Measurements from ENCODE around the gene GFAP. TPM values are rescaled to one million over a fixed set of nuclear protein-coding genes. Genes with fewer than 3 reads are reported as not detected.

The GFAP gene
- polyA plus RNA-seq, 3 donors = 0.03 to 0.33 (median 0.18) TPM

DNA sequence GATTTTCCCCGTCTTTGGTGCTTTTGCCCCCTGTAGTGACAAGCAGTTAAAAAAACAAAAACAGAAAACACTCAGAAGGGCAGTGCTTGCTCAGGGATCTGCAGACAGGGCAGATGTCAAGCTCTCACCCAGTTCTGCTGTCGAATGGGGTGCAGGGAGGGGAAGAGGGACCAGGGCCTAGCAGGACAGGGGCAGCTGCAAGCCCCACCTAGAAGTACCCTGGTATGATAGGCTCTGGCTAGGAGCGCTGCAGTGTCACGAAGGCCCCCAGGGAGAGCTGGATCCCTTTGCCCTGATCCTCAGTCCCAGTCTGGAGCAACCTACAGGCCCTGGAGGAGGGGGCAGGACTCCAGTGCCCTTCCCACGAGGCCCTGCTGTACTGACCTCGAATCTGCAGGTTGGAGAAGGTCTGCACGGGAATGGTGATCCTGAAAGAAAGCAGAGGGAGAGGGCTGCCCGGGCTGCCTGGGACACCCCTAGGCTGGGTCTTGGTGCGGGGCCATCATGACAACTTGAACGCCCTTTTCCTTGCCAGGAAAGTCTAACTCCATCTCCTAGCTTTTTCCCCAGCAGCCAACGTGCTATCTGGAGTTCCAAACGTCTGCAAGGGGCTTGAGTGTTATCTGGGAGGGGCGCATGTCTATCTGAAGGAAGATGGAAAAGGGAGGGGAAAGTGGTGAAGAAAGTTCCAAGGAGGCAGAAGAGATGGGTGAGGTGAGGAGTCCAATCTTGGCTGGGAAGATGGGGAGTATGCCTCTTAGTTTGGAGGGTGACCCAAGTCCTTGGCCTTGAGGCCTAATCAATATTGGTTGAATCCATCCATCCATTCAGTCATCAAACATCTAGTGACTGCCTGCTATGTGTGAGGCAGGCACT lies 4.8 kb downstream of the GFAP start:
- peak overlapping the region in 1 of 3 experiments; percentile 61 for H3K4me3 ChIP-seq (replicated peaks in 1 of 3; ENCODE audit: low read depth in 2 of 3, low read length in 3 of 3)
- peak overlapping the region; percentile 76 for H2AFZ ChIP-seq (ENCODE audit: insufficient read depth, low read depth, low read length, poor library complexity, severe bottlenecking)
- Mint-ChIP-seq H3K4me3 (peak overlapping the region in 1 of 2 donors; percentile 62), H3K36me3 (peaks cover 0 to 11% of the 10 kb centered on the region in 2 donors), H3K27ac (no peak overlapping the region), H3K9me3 (peaks cover 0 to 2% (median 0%) of the 10 kb centered on the region in 7 donors), H3K27me3 (ENCODE audit: low read depth in 3 of 3) (peaks cover 25 to 43% (median 26%) of the 10 kb centered on the region in 3 donors), H3K4me1 (peaks cover 34% of the 10 kb centered on the region)
- WGBS (ENCODE audit: insufficient coverage) = 97% methylated on average over 6 of the region's 13 CpGs
- H3K9me3 ChIP-seq (replicated peaks in 1 of 2; ENCODE audit: control insufficient read depth in 1 of 2, insufficient read depth in 1 of 2, low read length in 2 of 2) = no peaks in the 10 kb centered on the region
- H3K79me2 ChIP-seq (ENCODE audit: insufficient read depth, low read length) = no peaks in the 10 kb centered on the region
- peaks cover 26 to 37% of the 10 kb centered on the region in 2 donors for H3K4me1 ChIP-seq (ENCODE audit: control insufficient read depth in 1 of 2, insufficient read depth in 2 of 2, low read length in 2 of 2)
- H3K9ac ChIP-seq (ENCODE audit: insufficient read depth, low read length, poor library complexity, severe bottlenecking) = no peak overlapping the region
- no peaks in the 10 kb centered on the region for H3K36me3 ChIP-seq (replicated peaks in 1 of 2; ENCODE audit: control insufficient read depth in 1 of 2, insufficient read depth in 2 of 2, low read length in 2 of 2)
- peak overlapping the region; percentile 59 for H3K4me2 ChIP-seq (replicated peaks; ENCODE audit: extremely low read depth, low read length, poor library complexity, severe bottlenecking)
- no peak overlapping the region for H3K27ac ChIP-seq (ENCODE audit: low read depth in 1 of 2, low read length in 2 of 2)
- peaks cover 6 to 27% of the 10 kb centered on the region in 2 donors for H3K27me3 ChIP-seq (ENCODE audit: control insufficient read depth in 2 of 2, insufficient read depth in 2 of 2, low read length in 2 of 2)
- H4K20me1 ChIP-seq (ENCODE audit: insufficient read depth, low read length) = no peaks in the 10 kb centered on the region
- no peak for TF ChIP-seq CTCF (IDR thresholded peaks at IDR 0.05)
- intact Hi-C loops (cut with micrococcal nuclease) = no loop called here
- DNase-seq = no peak

- intact Hi-C loops (cut with micrococcal nuclease) = no loop called here
- WGBS (ENCODE audit: insufficient coverage) = 91% methylated on average over 5 of the region's 11 CpGs
- no peaks in the 10 kb centered on the region for H3K9me3 ChIP-seq (replicated peaks in 1 of 2; ENCODE audit: control insufficient read depth in 1 of 2, insufficient read depth in 1 of 2, low read length in 2 of 2)
- H3K4me2 ChIP-seq (replicated peaks; ENCODE audit: extremely low read depth, low read length, poor library complexity, severe bottlenecking) = no peak overlapping the region
- H3K4me1 Mint-ChIP-seq = peaks cover 38% of the 10 kb centered on the region
- peaks cover 25 to 43% (median 26%) of the 10 kb centered on the region in 3 donors for H3K27me3 Mint-ChIP-seq (ENCODE audit: low read depth in 3 of 3)
- TF ChIP-seq CTCF (IDR thresholded peaks at IDR 0.05) = no peak
- H3K36me3 ChIP-seq (replicated peaks in 1 of 2; ENCODE audit: control insufficient read depth in 1 of 2, insufficient read depth in 2 of 2, low read length in 2 of 2) = no peaks in the 10 kb centered on the region
- H3K9me3 Mint-ChIP-seq = peaks cover 0 to 2% (median 0%) of the 10 kb centered on the region in 7 donors
- no peaks in the 10 kb centered on the region for H4K20me1 ChIP-seq (ENCODE audit: insufficient read depth, low read length)
- H3K4me3 ChIP-seq (replicated peaks in 1 of 3; ENCODE audit: low read depth in 2 of 3, low read length in 3 of 3) = no peak overlapping the region
- peaks cover 29 to 36% of the 10 kb centered on the region in 2 donors for H3K4me1 ChIP-seq (ENCODE audit: control insufficient read depth in 1 of 2, insufficient read depth in 2 of 2, low read length in 2 of 2)
- H3K36me3 Mint-ChIP-seq = peaks cover 0 to 11% of the 10 kb centered on the region in 2 donors
- no peak overlapping the region for H3K27ac ChIP-seq (ENCODE audit: low read depth in 1 of 2, low read length in 2 of 2)
- no peak overlapping the region for H2AFZ ChIP-seq (ENCODE audit: insufficient read depth, low read depth, low read length, poor library complexity, severe bottlenecking)
- peaks cover 6 to 27% of the 10 kb centered on the region in 2 donors for H3K27me3 ChIP-seq (ENCODE audit: control insufficient read depth in 2 of 2, insufficient read depth in 2 of 2, low read length in 2 of 2)
- no peak overlapping the region for H3K9ac ChIP-seq (ENCODE audit: insufficient read depth, low read length, poor library complexity, severe bottlenecking)
- H3K27ac Mint-ChIP-seq = no peak overlapping the region
- DNase-seq = no peak
- H3K79me2 ChIP-seq (ENCODE audit: insufficient read depth, low read length) = no peaks in the 10 kb centered on the region
- no peak overlapping the region for H3K4me3 Mint-ChIP-seq
These were observed 5.6 kb downstream of the GFAP start for GRCh38 chr17:44909681-44910144.
